ENCODE results near the gene CALM1. TPM values are rescaled to one million over a fixed set of nuclear protein-coding genes. Genes with fewer than 3 reads are reported as not detected.

CALM1 gene
- total RNA-seq, 2 donors from 2014 or later = 237 to 287 TPM

GRCh38 chr14:90406384-90406798 is 9.6 kb downstream of the CALM1 start:
- TF ChIP-seq POLR2A (IDR thresholded peaks at IDR 0.05) (no peak), CTCF (IDR thresholded peaks at IDR 0.05) (no peak), POLR2AphosphoS5 (IDR thresholded peaks at IDR 0.05) (no peak)
- H3K4me3 ChIP-seq = no peak overlapping the region
- intact Hi-C loops (cut with DNase I) = loop anchor here (10.0 kb wide), 1 partner anchor 218 kb away; no protein-coding TSS in a partner anchor
- 38% methylated on average over 3 of the region's 3 CpGs for WGBS
- H3K4me1 ChIP-seq (replicated peaks) = peaks cover 2% of the 10 kb centered on the region
- H3K27ac ChIP-seq = peak overlapping the region in 1 of 2 donors; percentile 32
- no peaks in the 10 kb centered on the region for H3K27me3 ChIP-seq (replicated peaks; ENCODE audit: insufficient read depth)
- no peaks in the 10 kb centered on the region for H3K9me3 ChIP-seq
- H3K36me3 ChIP-seq = peaks cover 13 to 20% of the 10 kb centered on the region in 2 donors
- no peak for DNase-seq (ENCODE audit: low spot score)

GRCh38 chr14:90407230-90407629 is 10.4 kb downstream of the CALM1 start:
- WGBS = 97% methylated on average over 3 of the region's 3 CpGs
- H3K27ac ChIP-seq = no peak overlapping the region
- intact Hi-C loops (cut with DNase I) = loop anchor here (10.0 kb wide), 1 partner anchor 218 kb away; no protein-coding TSS in a partner anchor
- no peaks in the 10 kb centered on the region for H3K9me3 ChIP-seq
- no peaks in the 10 kb centered on the region for H3K27me3 ChIP-seq (replicated peaks; ENCODE audit: insufficient read depth)
- no peak for DNase-seq (ENCODE audit: low spot score)
- peaks cover 5 to 12% of the 10 kb centered on the region in 2 donors for H3K36me3 ChIP-seq
- no peak for TF ChIP-seq POLR2AphosphoS5 (IDR thresholded peaks at IDR 0.05)
- no peak for TF ChIP-seq POLR2A (IDR thresholded peaks at IDR 0.05)
- no peak for TF ChIP-seq CTCF (IDR thresholded peaks at IDR 0.05)
- no peaks in the 10 kb centered on the region for H3K4me1 ChIP-seq (replicated peaks)
- H3K4me3 ChIP-seq = no peak overlapping the region

GRCh38 chr14:90408713-90409112 is 11.9 kb downstream of the CALM1 start:
- Histone ChIP-seq H3K27me3 (replicated peaks; ENCODE audit: insufficient read depth) (no peaks in the 10 kb centered on the region), H3K4me1 (replicated peaks) (no peaks in the 10 kb centered on the region), H3K36me3 (peaks cover 1 to 6% of the 10 kb centered on the region in 2 donors), H3K9me3 (no peaks in the 10 kb centered on the region), H3K4me3 (no peak overlapping the region), H3K27ac (peak overlapping the region; percentile 49 to 59)
- WGBS = 69% methylated on average over 6 of the region's 6 CpGs
- TF ChIP-seq CTCF (IDR thresholded peaks at IDR 0.05) (no peak), POLR2AphosphoS5 (IDR thresholded peaks at IDR 0.05) (no peak), POLR2A (IDR thresholded peaks at IDR 0.05) (no peak)
- DNase-seq (ENCODE audit: low spot score) = no peak
- intact Hi-C loops (cut with DNase I) = loop anchor here (2.0 to 10.0 kb wide), 2 partner anchors 46 to 216 kb away; no protein-coding TSS in a partner anchor

- no peaks in the 10 kb centered on the region for H3K9me3 ChIP-seq
- peak; percentile 28 for DNase-seq (ENCODE audit: low spot score)
- intact Hi-C loops (cut with DNase I) = loop anchor here (2.0 to 10.0 kb wide), 2 partner anchors 46 to 216 kb away; no protein-coding TSS in a partner anchor
- 9% methylated on average over 5 of the region's 5 CpGs for WGBS
- no peaks in the 10 kb centered on the region for H3K27me3 ChIP-seq (replicated peaks; ENCODE audit: insufficient read depth)
- no peaks in the 10 kb centered on the region for H3K4me1 ChIP-seq (replicated peaks)
- H3K4me3 ChIP-seq = no peak overlapping the region
- no peak for TF ChIP-seq POLR2A (IDR thresholded peaks at IDR 0.05)
- TF ChIP-seq POLR2AphosphoS5 (IDR thresholded peaks at IDR 0.05) = peak; percentile 71
- peaks cover 0 to under 1% of the 10 kb centered on the region in 2 donors for H3K36me3 ChIP-seq
- peak overlapping the region; percentile 49 to 59 for H3K27ac ChIP-seq
These were observed 12.4 kb downstream of the CALM1 start for GRCh38 chr14:90409209-90409730.

GRCh38 chr14:90412058-90412457 is 15.2 kb downstream of the CALM1 start:
- Histone ChIP-seq H3K9me3 (no peaks in the 10 kb centered on the region), H3K4me3 (no peak overlapping the region), H3K27me3 (replicated peaks; ENCODE audit: insufficient read depth) (no peaks in the 10 kb centered on the region), H3K27ac (no peak overlapping the region), H3K36me3 (no peaks in the 10 kb centered on the region), H3K4me1 (replicated peaks) (no peaks in the 10 kb centered on the region)
- TF ChIP-seq POLR2A (IDR thresholded peaks at IDR 0.05) = no peak
- no peak for TF ChIP-seq POLR2AphosphoS5 (IDR thresholded peaks at IDR 0.05)
- intact Hi-C loops (cut with DNase I) = no loop called here
- DNase-seq (ENCODE audit: low spot score) = no peak
- WGBS = 98% methylated on average over 2 of the region's 2 CpGs

GRCh38 chr14:90416720-90417119 is 19.9 kb downstream of the CALM1 start:
- H3K36me3 ChIP-seq = no peaks in the 10 kb centered on the region
- H3K4me3 ChIP-seq = no peak overlapping the region
- intact Hi-C loops (cut with DNase I) = no loop called here
- no peak overlapping the region for H3K27ac ChIP-seq
- no peaks in the 10 kb centered on the region for H3K27me3 ChIP-seq (replicated peaks; ENCODE audit: insufficient read depth)
- H3K4me1 ChIP-seq (replicated peaks) = no peaks in the 10 kb centered on the region
- WGBS = 59% methylated on average over 7 of the region's 7 CpGs
- TF ChIP-seq CTCF (IDR thresholded peaks at IDR 0.05) (no peak), POLR2AphosphoS5 (IDR thresholded peaks at IDR 0.05) (no peak), POLR2A (IDR thresholded peaks at IDR 0.05) (no peak)
- H3K9me3 ChIP-seq = no peaks in the 10 kb centered on the region
- DNase-seq (ENCODE audit: low spot score) = no peak

Data from prostate gland (tissue), 2 donors.